ENCODE results near the gene FAM53B. TPM values are rescaled to one million over a fixed set of nuclear protein-coding genes. Genes with fewer than 3 reads are reported as not detected.

FAM53B gene
- total RNA-seq, 1 experiment from 2014 or later: 6.7 TPM

DNA sequence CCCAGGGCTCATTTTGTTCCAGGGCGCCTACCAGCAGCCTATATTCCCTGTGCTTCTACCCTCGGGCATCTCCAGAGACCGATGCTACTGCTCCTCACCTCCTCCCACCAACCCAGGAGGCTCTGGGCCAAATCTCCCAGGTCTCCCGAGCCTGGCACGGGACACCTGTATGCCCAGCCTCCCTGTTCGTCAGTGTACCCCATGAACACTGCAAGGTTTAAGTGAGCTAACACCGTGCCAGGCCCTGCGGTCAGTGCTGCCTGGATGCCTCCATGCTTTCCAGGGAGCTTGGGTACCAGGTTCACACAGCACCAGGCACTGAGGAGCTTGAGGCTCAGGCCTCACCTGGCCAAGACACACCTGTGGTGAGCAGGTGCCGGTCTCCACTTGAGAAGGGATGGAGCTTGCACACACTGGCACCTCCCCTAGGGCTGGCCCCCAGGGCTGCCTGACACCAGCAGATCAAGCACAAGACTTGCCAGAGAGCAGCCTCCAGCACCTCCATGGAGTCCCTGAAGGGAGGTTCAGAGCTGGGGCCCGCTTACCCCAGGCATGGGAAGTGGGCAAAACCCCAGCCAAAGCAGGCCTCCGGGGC, 80.3 kb downstream of the FAM53B start:
- no peak for DNase-seq (ENCODE audit: low read depth)

- no peak for DNase-seq (ENCODE audit: low read depth)
Observed at GRCh38 chr10:124663228-124663627, 81.0 kb downstream of the FAM53B start.

DNA sequence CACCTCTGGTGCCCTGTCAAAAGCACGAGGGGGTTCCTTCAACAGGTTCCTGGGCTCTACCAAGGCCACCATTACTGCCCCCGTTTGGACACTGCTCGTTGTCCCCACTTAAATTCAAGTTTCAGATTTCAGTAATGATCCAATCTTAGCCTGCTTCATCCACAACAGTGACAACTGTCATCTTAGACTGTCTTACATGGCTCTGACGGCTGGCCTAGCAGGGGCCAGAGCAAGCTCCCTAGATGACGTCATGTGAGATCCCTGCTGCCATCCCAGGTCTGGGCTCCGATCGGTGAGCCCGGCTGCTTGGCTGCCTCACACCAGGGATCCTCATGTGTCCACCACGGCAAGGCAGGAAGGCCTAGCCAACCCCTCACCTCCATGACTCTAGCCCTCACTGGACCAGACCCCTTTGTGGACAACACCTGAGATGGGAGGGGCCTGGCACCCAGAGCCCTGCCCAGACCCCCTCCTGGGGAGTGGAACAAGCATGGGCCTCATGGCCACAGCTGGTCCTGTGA, 82.5 kb downstream of the FAM53B start:
- DNase-seq (ENCODE audit: low read depth): no peak

- no peak for DNase-seq (ENCODE audit: low read depth)
Observed at GRCh38 chr10:124660404-124661125, 83.6 kb downstream of the FAM53B start.

GRCh38 chr10:124659380-124659779, 84.8 kb downstream of the FAM53B start:
- no peak for DNase-seq (ENCODE audit: low read depth)

DNA sequence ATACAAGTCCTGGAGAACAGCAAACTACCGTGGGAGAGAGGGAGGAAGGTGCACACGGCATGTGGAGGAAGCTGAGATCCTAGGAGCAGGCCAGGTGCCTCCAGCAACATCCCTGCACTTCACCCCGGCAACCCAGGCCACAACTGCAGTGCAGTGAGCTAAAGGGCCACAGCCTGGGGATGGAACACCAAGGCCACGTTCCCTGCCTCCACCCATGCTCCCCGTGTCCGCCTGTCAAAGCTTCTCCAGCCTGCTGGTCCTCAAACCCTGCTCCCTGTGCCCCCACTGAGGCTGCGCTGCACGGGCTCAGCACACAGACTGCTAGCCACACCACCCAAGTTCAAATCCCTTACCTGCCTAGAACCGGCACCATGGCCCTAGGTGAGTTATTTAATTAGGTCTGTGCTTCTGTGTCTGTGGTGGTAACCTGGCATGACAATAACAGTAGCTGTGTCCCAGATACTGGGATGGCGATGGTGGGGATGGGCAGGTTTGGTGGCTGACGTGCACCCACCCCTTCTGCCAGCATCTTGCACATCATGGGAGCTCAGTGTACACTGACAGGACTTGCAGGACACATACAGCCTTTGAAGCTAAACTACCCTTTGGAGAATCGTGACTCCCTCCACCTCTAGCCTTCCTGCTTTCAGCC, 85.5 kb downstream of the FAM53B start:
- DNase-seq (ENCODE audit: low read depth): no peak

DNA sequence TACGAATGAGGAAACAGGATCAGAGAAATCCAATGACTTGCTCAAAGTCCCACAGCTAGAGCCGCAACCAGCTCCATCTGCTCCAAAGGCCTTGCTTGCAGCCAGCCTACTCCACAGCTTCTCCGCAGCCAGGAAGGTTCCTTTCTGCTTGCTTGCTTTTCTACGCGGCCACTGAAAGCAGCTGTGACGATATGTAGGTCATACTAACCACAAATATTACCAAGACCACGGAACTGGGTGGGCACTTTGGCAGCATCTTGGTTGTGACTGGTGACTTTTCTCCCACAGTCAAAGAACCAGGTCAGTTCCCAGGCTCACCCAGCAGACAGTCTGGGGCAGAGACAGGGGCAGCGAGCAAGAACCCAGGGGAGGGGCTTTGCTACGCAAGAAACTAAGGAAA, 86.4 kb downstream of the FAM53B start:
- peak; percentile 34 for DNase-seq (ENCODE audit: low read depth)

- no peak for DNase-seq (ENCODE audit: low read depth)
Observed at GRCh38 chr10:124656541-124656940, 87.6 kb downstream of the FAM53B start.

- DNase-seq (ENCODE audit: low read depth): no peak
Observed at GRCh38 chr10:124656113-124656490, 88.1 kb downstream of the FAM53B start.

- DNase-seq (ENCODE audit: low read depth): no peak
Observed at GRCh38 chr10:124655191-124656112, 88.7 kb downstream of the FAM53B start.

GRCh38 chr10:124654686-124655085, 89.5 kb downstream of the FAM53B start:
- DNase-seq (ENCODE audit: low read depth): no peak

GRCh38 chr10:124653811-124654651, 90.1 kb downstream of the FAM53B start:
- no peak for DNase-seq (ENCODE audit: low read depth)

- no peak for DNase-seq (ENCODE audit: low read depth)
Observed at GRCh38 chr10:124653311-124653710, 90.9 kb downstream of the FAM53B start.

- no peak for DNase-seq (ENCODE audit: low read depth)
Observed at GRCh38 chr10:124652701-124653100, 91.5 kb downstream of the FAM53B start.

DNA sequence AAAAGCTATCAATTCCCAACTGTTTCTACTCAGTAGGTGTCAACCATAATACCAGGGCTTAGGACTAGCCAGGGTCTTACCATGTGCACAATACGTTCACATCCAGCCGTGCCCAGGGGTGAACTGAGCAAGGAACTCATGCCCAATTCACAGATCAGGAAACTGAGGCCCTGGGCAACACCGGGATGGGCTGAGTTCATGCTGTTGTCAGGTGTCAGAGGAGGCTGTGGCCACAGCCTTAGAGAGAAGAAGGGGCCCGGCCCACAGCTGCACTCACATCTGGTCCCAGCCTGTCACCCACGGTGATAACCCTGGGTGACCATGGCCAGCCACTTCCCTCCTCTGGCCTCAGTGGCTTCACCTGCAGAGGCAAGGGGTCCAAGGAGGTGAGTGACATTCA, 92.0 kb downstream of the FAM53B start:
- no peak for DNase-seq (ENCODE audit: low read depth)

GRCh38 chr10:124651402-124651891, 92.7 kb downstream of the FAM53B start:
- DNase-seq (ENCODE audit: low read depth): no peak

DNA sequence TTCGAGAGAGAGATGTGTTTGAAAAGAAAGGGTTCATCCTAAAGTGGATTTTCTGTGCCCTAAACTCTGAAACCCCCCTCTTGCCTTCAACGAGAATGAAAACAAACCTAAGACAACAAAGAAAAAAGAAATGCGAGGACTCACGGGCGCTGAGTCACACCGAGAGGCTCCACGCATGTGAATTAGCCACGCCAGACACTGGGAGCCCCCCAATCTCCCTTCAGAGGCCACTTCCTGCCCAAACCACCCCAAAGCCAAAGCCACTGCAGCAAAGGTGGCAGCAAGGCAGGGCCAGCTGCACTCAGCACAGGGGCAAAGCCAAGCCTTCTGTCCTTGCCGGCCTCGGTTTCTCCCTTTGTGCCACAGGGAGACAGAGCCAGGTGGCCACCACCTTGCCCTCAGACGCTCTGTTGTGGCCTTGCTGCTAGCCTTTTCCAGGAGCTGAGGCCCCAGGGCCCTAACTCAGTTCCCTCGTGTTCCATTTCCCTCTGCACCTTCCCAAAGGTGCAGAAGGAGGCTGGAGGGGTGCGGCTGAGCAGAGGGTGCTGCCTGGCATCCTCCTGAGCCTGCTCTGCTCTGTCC, 93.3 kb downstream of the FAM53B start:
- DNase-seq (ENCODE audit: low read depth): no peak

GRCh38 chr10:124650263-124650662, 93.9 kb downstream of the FAM53B start:
- no peak for DNase-seq (ENCODE audit: low read depth)

GRCh38 chr10:124649214-124649613, 95.0 kb downstream of the FAM53B start:
- no peak for DNase-seq (ENCODE audit: low read depth)

DNA sequence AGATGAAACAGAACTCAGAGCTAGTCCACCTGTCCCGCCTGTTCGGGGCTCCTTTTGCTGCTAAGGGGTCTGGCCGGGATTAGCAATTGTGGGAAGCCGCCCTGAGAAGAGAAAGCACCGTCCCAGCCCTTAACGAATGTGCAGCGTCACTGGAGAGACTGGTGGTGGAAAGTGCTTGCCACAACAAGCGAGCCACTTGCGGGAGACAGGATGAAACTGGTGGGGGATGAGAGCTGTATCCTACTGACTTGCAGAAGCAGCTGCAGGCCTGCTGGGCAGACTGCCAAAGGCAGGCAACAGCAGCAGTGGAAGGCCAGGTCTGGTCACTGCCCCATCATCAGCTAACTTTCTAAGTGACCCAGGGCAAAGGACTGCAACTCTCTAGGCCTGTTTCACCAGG, 95.4 kb downstream of the FAM53B start:
- peak; percentile 74 for DNase-seq (ENCODE audit: low read depth)
